WTC11 (cell line): ENCODE measurements around the gene APBB3.

Source experiments
- CREB1 ChIP-seq: sonication (generic); formaldehyde crosslinking; IDR thresholded peaks from 2 replicates; pipeline ENCODE4 v1.8.0; 2023; ENCODE audit warnings: mild to moderate bottlenecking, missing genetic modification reagents
- HMGXB4 ChIP-seq: sonication (generic); formaldehyde crosslinking; IDR thresholded peaks from 2 replicates; pipeline ENCODE4 v1.8.1; 2023; ENCODE audit warnings: mild to moderate bottlenecking, moderate library complexity, missing genetic modification reagents

GRCh38 chr5:140590861-140591260 lies 26.5 kb upstream of the APBB3 start:
- TF ChIP-seq HMGXB4 (CRISPR knock-in tag) (no peak), CREB1 (CRISPR knock-in tag) (no peak)
